ENCODE data around the gene CTBP1. TPM values are rescaled to one million over a fixed set of nuclear protein-coding genes. Genes with fewer than 3 reads are reported as not detected.

Gene CTBP1
- total RNA-seq, 1 experiment from 2014 or later, result 136 TPM

DNA sequence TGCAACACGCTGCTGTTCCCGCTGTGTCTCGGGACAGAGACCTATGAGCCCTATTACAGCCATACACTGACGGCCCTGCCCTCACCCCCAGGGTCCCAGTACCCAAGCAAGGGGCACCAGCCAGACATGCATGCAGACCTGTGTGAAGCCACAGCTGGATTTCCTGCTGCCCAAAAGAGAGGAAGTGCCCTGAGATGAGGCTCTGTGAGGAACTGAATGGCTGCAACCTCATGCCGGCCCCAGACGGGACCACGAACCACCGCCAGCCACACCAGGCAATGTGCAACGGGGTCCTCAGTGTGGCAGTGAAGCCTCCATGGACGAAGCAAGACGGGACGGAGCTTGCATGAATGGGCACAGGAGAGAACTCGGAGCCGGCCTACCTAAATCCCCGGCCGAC lies 21.1 kb downstream of the CTBP1 start:
- no peak overlapping the region for H3K4me3 Mint-ChIP-seq
- no CpG with 5 or more reads among the region's 16 CpGs for WGBS (ENCODE audit: extremely low coverage, insufficient read length, low lambda C conversion rate)
- Histone ChIP-seq H3K27me3 (ENCODE audit: insufficient read depth, low read length) (no peaks in the 10 kb centered on the region), H4K5ac (ENCODE audit: insufficient read length, low read depth, low read length) (no peak overlapping the region), H2BK120ac (ENCODE audit: low read depth, low read length, poor library complexity, severe bottlenecking) (no peak overlapping the region), H3K9me3 (ENCODE audit: control insufficient read depth, low read depth, low read length) (no peaks in the 10 kb centered on the region), H3K9ac (ENCODE audit: extremely low read depth, insufficient read length, low read length) (no peak overlapping the region), H2BK20ac (ENCODE audit: low read depth, low read length, poor library complexity, severe bottlenecking) (no peak overlapping the region), H3K56ac (ENCODE audit: insufficient read length, low read depth, low read length) (no peak overlapping the region), H3K23me2 (ENCODE audit: insufficient read length, low read depth, low read length, poor library complexity, severe bottlenecking) (no peaks in the 10 kb centered on the region), H3K4ac (ENCODE audit: low read depth, low read length) (no peak overlapping the region), H3K23ac (ENCODE audit: insufficient read length, low read depth, low read length) (no peak overlapping the region), H4K8ac (replicated peaks; ENCODE audit: insufficient read length, low read depth, low read length) (no peak overlapping the region), H3K4me2 (ENCODE audit: insufficient read depth, insufficient read length, low read length) (no peak overlapping the region), H3K79me2 (ENCODE audit: insufficient read depth, low read length) (no peaks in the 10 kb centered on the region), H2AFZ (ENCODE audit: low read length) (no peak overlapping the region), H3K4me1 (ENCODE audit: insufficient read depth, low read length) (no peaks in the 10 kb centered on the region), H3K18ac (ENCODE audit: insufficient read length, low read depth, low read length) (no peak overlapping the region), H2AK5ac (ENCODE audit: insufficient read length, low read length) (no peak overlapping the region), H3K14ac (ENCODE audit: insufficient read depth, low read length) (no peak overlapping the region), H4K20me1 (ENCODE audit: control insufficient read depth, insufficient read depth, insufficient read length) (no peaks in the 10 kb centered on the region), H3K27ac (ENCODE audit: insufficient read length, low read depth, low read length) (no peak overlapping the region), H2BK5ac (ENCODE audit: insufficient read length, low read length) (no peak overlapping the region), H3K79me1 (ENCODE audit: insufficient read depth, low read depth, low read length, poor library complexity, severe bottlenecking) (no peaks in the 10 kb centered on the region), H2BK15ac (ENCODE audit: low read depth, low read length) (no peak overlapping the region), H2BK12ac (ENCODE audit: insufficient read length, low read depth, low read length) (no peak overlapping the region), H4K91ac (ENCODE audit: insufficient read length, low read depth, low read length) (no peak overlapping the region), H3T11ph (ENCODE audit: low read length) (no peak overlapping the region)
- peak overlapping the region in 1 of 3 experiments; percentile 53; a peak in 1 of 7 replicates for H3K27ac Mint-ChIP-seq
- no peaks in the 10 kb centered on the region for H3K4me1 Mint-ChIP-seq
- H3K27me3 Mint-ChIP-seq (ENCODE audit: low read depth), result no peaks in the 10 kb centered on the region
- H3K36me3 Mint-ChIP-seq (ENCODE audit: insufficient read depth in 1 of 3, low read depth in 3 of 3), result peaks cover 31 to 72% (median 72%) of the 10 kb centered on the region in 3 experiments
- no peak for DNase-seq
- TF ChIP-seq, protein P1, sequence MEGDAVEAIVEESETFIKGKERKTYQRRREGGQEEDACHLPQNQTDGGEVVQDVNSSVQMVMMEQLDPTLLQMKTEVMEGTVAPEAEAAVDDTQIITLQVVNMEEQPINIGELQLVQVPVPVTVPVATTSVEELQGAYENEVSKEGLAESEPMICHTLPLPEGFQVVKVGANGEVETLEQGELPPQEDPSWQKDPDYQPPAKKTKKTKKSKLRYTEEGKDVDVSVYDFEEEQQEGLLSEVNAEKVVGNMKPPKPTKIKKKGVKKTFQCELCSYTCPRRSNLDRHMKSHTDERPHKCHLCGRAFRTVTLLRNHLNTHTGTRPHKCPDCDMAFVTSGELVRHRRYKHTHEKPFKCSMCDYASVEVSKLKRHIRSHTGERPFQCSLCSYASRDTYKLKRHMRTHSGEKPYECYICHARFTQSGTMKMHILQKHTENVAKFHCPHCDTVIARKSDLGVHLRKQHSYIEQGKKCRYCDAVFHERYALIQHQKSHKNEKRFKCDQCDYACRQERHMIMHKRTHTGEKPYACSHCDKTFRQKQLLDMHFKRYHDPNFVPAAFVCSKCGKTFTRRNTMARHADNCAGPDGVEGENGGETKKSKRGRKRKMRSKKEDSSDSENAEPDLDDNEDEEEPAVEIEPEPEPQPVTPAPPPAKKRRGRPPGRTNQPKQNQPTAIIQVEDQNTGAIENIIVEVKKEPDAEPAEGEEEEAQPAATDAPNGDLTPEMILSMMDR (conservative IDR thresholded peaks at IDR 0.05), result no peak
- no peaks in the 10 kb centered on the region for H3K9me3 Mint-ChIP-seq

Data from H9 (cell line).